HTERT RPE-1 (cell line): Measurements from ENCODE around the gene BMERB1.
"Not testable (repeated sequence)": the region's sequence is repeated elsewhere in the genome, so short reads cannot be mapped to it uniquely, and the experiment has no call there.

Source experiments
- in situ Hi-C: fragments of 300-500 bp; cut with MboI; formaldehyde crosslinking; loops from 4 replicates; pipeline ENCODE4 v1.14.3; 2020; ENCODE audit warnings: low sequenced_read_pairs

Gene BMERB1

DNA sequence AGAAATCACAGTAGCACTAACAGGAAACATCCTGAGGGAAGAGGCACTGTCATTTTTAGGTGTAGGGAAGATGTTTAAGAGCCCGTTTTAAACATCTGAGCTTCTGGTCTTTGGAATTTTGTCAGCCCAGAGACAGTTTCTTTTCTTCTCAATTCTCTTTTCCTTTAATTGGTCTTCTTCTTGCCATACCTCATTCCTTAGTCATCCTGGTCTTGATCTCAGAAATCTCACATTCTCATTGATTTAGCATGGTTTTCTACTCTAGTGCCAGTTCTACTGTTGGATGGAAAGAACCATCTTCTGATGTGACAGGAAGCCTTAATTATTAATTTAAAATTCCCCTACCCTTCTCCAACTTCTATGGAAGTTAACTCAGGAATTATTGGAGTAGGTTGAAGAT is 25.4 kb downstream of the BMERB1 start:
- in situ Hi-C loops, result no loop called here

DNA sequence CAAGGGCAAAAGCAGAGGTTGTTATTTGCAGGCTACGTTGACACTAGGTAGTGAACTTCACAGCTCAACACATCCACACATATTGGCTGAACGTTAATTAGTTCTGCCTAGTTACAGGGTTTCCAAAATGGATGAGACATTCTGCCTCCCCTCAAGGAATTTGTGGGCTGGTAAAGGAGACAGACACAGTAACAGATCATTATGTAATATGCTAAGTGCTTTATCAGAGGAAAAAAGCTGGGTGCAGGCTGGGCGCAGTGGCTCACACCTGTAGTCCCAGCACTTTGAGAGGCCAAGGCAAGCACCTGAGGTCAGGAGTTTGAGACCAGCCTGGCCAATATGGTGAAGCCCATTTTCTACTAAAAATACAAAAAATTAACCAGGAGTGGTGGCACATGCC is 26.2 kb downstream of the BMERB1 start:
- in situ Hi-C loops, result no loop called here

DNA sequence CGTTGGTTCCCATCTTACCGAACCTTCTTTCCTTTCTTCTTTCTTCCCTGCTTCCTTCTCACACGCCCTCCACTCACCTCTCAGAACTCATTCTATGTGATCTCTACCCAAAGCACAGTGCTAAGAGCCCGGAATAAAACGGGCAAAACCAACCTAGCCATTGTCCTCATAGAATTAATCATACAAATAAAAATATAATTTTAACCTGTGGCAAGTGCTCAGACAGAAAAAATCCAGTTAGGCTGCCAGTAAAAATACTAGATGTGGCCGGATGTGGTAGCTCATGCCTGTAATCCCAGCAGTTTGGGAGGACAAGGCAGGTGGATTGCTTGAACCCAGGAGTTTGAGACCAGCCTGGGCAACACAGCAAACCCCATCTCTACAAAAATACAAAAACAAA is 27.0 kb downstream of the BMERB1 start:
- in situ Hi-C loops, result no loop called here

DNA sequence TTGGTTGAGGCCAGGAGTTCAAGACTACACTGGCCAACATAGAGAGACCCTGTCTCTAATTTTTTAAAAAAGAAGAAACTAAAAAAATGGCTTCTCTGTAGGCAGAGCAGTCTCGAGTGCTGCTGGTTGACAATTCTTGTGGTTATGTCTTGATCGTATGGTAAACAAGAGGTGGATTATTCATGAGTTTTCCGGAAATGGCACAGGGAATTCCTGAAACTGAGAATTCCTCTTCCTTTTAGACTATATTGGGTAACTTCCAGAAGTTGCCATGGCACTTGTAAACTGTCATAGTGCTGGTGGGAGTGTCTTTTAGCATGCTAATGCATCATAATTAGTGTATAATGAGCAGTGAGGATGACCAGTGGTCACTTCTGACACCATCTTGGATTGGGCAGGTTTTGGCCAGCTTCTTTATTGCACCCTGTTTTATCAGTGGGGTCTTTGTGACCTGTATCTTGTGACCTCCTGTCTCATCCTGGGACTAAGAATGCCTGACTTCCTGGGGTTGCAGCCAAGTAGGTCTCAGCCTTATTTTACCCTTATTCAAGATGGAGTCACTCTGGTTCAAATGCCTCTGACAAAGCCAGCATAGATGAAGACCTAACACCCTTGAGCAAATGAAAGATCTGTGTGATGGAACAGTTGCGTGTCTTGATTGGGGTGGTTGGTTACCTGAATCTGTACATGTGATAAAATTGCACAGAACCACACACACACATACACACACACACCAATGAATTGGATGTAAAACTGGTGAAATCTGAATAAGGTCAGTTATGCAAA is 30.2 kb downstream of the BMERB1 start:
- in situ Hi-C loops, result no loop called here

DNA sequence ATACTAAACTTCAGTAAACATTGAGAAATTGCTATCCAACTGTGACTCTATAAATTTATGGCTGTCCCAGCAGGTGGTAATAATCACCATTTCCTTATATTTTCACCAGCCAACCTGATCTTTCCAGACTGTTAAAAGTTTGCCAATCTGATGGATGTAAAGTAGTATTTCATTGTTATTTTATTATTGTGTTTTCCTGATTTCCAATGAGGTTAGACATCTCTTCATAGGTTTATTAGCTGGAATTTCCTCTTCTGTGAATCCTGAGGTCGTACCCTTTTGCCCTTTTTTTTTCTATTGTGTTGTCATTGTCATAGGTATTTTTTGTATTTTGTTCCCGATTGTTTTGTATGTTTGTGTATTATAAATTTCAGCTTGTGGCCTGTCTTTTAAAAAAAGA is 31.7 kb downstream of the BMERB1 start:
- in situ Hi-C loops, result no loop called here

DNA sequence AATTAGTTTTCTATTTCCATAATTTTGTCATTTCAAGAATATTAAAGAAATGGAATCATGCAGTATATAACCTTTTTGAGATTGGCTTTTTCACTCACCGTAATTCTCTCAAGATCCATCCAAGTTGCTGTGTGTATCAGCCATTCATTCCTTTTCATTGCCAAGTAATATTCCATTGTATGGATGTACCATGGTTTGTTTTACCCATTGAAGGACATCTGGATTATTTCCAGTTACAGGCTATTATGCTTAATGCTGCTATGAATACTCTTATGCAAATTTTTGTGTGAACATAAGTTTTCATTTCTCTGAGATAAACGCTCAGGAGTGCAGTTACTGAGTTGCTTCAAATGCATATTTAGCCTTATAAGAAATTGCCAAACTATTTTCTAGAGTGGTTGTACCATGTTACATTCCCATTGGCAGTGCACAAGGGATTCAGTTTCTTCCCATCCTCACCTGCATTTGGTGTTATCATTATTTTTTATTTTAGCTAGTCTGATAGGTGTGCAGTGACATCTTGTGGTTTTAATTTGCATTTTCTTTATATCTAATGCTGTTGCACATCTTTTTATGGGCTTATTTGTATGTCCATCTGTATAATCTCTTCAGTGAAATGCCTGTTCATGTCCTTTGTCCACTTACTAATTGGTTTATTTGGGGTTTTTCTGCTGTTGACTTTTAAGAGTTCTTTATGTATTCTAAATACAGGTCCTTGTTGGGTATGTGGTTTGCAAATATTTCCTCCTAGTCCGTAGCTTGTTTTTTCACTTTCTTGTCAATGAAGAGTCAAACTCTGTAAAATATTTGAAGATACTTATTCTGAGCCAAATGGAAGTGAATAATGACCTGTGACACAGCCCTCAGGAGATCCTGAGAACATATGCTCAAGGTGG is 32.7 kb downstream of the BMERB1 start:
- in situ Hi-C loops, result no loop called here

DNA sequence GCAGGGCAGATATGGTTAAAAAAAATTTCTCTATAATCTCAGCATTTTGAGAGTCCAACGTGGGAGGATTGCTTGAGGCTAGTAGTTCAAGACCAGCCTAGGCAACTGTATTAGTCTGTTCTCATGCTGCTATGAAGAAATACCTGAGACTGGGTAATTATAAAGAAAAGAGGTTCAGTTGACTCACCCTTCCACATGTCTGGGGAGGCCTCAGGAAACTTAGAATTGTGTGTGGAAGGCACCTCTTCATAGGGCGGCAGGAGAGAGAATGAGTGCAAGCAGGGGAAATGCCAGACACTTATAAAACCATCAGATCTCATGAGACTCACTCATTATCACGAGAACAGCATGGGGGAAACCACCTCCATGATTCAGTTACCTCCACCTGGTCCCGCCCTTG is 42.6 kb downstream of the BMERB1 start:
- in situ Hi-C loops, result not testable (repeated sequence)

DNA sequence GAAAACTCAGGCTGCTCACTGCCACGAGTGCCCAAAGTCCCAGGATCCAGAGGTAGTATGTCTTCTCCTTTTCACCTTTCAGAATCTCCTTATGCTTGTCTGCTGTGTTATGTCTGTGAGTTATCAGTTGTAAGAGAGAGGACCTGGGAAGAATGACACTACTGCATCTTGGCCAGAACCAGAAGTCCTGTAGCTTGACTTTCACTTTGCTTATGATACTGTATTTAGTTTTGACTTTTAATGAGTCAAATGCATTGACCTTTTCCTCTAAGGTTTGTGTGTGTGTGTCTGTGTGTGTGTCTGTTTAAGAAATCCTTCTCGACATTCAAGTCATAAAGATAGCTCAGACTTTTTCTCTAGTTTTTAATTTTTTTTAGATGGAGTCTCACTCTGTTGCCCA is 43.4 kb downstream of the BMERB1 start:
- in situ Hi-C loops, result no loop called here

DNA sequence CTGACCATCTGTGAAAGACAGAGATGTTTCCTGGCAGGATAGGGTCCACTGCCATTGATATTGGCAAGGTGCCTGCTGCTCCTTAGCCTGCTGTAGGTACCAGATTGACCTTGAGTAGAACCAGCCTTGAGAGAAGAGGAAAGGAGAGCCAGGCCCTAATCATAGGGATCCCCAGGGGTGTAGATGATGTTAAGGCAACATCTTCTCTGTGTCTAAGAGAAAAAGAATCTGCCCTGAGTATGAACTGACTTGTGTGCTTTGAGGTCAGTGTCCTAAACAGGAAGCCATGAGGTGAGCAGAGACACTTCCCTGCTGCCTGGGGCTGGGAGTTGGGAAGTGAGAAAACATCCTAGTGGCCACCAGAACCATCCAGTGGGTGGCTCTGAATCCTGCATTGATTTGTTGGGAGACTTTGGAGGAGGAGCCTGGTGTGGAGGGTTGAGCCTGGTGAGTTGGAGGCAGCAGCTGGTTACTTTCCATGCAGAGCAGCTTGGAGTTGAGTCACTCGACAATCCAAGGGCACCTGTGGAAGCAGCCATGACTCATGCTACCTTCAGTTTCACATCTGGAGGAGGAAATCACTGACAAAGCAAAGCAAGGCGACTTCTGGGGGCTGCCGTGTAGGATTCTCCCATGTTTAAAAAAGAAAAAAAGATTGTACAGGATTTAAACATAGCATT is 47.8 kb downstream of the BMERB1 start:
- in situ Hi-C loops, result no loop called here

DNA sequence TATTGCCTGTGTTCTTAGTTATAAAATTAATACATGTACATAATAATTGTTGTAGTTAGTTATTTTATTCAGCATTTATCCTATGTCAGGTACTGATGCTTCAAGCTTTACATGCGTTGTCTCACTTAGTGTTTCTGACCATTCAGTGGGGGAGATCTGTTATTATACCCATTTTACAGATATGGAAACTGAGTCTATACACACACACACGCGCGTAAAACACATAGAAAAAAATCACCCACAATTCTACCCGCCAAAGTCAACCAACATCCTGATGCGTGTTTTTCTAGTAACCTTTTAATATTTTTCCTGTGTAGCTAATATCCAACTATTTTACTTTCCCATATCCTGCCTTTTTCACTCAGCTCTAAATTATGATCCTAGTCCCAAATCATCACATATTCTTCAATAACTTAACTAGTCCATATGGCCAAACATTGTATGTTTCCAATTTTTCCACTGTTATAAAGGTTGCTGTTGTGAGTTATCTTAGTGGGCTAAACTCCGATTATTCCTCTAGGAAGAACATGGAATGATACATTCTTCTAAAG is 48.4 kb downstream of the BMERB1 start:
- in situ Hi-C loops, result no loop called here

DNA sequence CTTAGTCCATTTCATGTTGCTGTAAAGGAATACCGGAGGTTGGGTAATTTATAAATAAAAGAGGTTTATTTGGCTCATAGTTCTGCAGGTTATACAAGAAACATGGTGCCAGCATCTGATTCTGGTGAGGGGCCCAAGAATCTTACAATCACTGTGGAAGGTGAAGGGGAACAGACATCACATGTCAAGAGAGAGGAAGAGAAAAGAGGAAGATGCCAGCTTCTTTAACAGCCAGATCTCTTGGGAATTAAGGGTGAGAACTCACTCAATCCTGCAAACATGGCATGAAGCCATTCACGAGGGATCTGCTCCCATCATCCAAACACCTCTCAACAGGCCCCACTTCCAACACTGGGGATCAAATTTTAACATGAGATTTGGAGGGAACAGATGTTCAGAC is 49.5 kb downstream of the BMERB1 start:
- in situ Hi-C loops, result no loop called here

DNA sequence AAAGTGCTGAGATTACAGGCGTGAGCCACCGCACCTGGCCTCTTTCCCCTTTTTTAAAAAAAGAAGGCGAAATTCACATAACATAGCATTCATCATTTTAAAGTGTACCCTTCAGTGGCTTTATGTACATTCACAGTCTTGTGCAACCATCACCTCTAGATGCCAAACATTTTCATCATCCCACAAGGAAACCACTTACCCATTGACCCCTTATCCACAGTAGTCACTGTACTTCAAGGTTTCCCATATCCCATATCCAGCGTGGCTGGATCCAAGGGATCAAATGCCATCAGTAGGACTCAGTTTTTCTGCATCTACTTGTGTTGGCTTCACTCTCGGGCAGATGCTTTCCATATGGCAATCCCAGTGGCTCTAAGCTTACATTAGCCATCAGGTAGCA is 50.3 kb downstream of the BMERB1 start:
- in situ Hi-C loops, result no loop called here

DNA sequence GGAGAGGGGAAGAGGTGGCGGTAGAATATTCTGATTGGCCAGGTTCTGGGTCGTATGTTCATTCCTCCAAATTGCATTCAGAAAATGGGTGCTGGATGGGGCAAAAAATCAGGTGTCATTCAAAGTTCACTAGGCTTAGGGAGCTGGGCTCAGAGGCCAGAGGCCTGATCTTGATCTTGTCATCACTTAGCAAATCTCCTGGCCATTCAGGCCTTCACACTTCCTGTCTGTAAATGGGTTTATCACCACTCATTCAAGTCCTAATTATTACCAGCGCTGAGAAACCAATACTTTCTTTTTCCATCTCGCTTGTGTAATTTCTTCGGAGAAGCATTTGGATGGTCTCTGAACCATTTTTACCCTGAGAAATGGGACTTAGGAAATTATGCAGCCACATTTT is 50.8 kb downstream of the BMERB1 start:
- in situ Hi-C loops, result no loop called here

DNA sequence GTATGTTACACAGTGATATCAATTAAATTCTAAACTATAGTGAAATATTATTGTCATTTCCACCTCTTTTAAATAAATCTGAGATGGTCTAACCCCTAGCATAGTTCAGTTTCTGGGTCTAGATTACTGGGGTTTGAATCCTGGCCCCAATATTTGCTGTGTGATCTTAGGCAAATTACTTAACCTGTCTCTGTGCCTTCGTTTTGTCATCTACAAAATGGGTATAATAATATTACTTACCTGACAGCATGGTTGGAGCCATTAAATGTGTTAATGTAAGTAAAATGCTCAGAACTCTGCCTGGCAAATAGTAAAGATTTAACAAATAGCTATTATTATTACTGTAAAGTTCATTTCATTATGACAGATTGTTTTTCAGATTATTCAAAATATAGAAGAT is 52.3 kb downstream of the BMERB1 start:
- in situ Hi-C loops, result no loop called here

DNA sequence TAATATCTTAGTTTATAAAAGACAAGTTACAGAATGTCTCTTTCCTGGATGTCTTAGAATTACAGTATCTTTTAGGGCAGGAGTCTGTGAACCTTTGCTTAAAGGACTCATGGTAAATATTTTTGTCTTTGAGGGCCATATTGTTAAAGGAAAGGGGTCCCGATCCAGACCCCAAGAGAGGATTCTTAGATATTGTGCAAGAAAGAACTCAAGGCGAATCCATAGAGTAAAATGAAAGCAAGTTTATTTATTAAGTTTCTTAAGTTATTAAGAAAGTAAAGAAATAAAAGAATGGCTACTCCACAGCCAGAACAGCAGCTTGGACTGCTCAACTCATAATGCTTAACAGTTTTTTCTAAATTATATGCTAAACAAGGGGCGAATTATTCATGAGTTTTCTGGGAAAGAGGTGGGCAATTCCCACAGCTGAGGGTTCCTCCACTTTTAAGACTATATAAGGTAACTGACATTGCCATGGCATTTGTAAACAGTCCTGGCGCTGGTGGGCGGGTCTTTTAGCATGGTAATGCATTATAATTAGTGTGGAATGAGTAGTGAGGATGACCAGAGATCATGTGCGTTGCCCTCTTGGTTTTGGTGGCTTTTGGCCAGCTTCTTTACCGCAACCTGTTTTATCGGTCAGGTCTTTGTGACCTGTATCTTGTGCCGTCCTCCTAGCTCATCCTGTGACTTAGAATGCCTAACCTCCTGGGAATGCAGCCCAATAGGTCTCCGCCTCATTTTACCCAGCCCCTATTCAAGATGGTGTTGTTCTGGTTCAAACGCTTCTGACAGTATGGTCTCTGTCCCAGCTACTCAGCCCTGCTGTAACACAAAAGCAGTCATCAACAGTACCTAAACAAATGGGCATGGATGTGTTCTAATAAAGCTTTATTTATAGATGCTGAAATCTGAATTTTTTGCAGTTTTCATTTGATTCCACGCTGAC is 53.2 kb downstream of the BMERB1 start:
- in situ Hi-C loops, result no loop called here

DNA sequence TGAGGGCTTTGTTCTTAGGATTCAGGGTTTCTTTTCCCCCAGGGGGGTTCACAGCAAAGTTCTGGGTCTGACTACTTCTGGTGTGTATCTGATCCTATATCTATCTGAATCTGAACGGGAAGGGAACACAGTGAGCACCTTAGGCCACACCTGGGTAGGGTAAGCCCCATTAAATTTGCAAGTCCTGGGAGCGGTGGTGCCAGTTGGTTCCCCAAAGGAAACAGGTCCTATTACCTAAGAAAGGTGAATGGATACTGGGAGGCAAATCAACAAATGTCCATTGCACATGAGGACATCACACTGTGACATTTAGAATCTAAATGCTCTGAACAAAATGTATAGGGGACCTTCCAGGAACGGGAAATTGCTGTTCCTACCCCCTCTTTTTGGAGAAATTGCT is 54.6 kb downstream of the BMERB1 start:
- in situ Hi-C loops, result no loop called here

DNA sequence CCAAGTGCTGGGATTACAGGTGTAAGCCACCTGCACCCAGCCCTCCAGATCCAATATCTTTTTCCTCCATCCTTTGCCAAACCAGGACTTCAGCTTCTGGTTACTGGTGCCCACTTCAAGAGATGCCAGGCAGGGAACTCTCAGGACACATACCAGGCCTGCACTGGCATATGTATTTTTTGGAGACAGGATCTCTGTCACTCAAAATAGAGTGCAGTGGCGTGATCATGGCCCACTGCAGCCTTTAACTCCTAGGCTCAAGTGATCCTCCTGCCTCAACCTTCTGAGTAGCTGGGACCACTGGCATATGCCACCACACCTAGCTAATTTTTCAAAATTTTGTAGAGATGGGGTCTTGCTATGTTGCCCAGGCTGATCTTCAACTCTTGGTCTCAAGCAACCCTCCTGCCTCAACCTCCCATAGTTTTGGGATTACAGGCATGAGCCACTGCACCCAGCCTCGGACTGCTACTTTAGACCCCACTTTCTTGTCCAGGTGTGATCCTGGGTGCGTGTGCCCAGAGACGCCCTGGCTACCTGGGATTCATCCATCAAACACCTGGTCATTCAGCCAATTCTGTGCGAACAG is 55.8 kb downstream of the BMERB1 start:
- in situ Hi-C loops, result no loop called here

DNA sequence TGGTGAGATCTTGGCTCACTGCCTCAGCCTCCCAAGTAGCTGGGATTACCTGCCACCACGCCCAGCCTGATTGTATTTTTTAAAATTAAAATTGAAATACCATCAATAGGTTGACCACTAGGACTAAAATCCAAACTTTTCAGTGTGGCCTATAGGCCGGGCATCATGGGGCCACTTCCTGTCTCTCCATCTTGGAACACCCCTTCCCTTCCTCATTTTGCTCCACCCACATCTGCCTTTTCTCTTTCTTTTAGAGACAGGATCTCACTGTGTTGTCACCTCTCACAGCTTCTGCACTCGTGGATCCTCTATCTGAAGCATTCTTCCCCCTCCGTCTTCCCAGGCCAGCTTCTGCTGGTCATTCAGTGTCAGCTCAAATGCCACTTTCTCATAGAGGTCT is 57.0 kb downstream of the BMERB1 start:
- in situ Hi-C loops, result no loop called here

DNA sequence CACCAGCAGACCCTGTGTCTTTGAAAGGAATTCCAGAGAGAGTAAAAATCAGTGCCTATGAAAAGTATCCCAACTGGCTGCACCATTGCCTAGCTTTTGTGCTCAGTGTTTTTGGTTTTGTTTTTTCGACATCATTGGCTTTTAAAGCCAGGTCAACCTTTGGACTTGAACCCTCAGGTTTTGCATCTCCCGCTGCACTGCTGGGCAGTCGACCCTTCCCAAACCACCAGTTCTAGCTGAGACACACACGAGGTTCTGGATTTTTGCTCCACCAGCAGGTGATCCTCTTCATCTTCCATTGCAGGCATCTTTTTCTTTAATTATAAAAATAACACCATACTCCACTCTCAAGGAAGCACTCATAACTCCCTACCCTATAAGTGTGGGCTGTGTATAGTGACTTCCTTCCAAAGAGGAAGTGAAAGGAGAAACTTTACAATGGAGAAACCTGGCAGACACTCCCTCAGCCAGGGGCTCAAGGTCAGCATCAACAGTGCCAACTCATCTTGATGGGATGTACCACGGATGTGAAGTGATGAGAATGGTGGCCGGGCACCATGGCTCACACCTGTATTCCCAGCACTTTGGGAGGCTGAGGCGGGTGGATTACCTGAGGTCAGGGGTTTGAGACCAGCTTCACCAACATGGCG is 57.8 kb downstream of the BMERB1 start:
- in situ Hi-C loops, result no loop called here
